Testis (tissue), 3 donors: ENCODE data around the gene PDE4B. TPM values are rescaled to one million over a fixed set of nuclear protein-coding genes. Genes with fewer than 3 reads are reported as not detected.
A peak's percentile ranks its signal among the peaks of the same experiment; 100 is the strongest.

Experiments used
- DNase-seq: peaks from one replicate; pipeline ENCODE4 v3.0.0-alpha.2; 2019
- H3K27ac ChIP-seq, 2 donors: fragments of 200-600 bp; sonication (generic); one replicate each; pipeline ENCODE4 v1.5.1; 2019
- H3K27me3 ChIP-seq: fragments of 200-600 bp; sonication (generic); one replicate; pipeline ENCODE4 v1.5.1; 2019
- H3K36me3 ChIP-seq: fragments of 200-600 bp; sonication (generic); one replicate; pipeline ENCODE4 v1.5.1; 2017; ENCODE audit warnings: low read depth; ENCODE audit errors: missing control alignments
- H3K4me1 ChIP-seq: fragments of 200-600 bp; sonication (generic); one replicate; pipeline ENCODE4 v1.5.1; 2019
- H3K4me3 ChIP-seq, 2 donors: fragments of 200-600 bp; sonication (generic); one replicate each; pipeline ENCODE4 v1.5.1; 2017 to 2019
- H3K9me3 ChIP-seq: fragments of 200-600 bp; sonication (generic); one replicate; pipeline ENCODE4 v1.5.1; 2017
- POLR2A ChIP-seq: fragments of 450-650 bp; IDR thresholded peaks from one replicate; pipeline ENCODE4 v1.6.1; 2017; ENCODE audit warnings: antibody characterized with exemption, mild to moderate bottlenecking, moderate library complexity
- WGBS, 2 donors: methylation state at CpG; one replicate each; pipeline ENCODE4 v1.1.5; 2018; 5-methylcytosine and 5-hydroxymethylcytosine counted together
- intact Hi-C: fragments of 100-400 bp; cut with DNase I; formaldehyde crosslinking; loops from one replicate; pipeline ENCODE4 v1.15.1; 2023; ENCODE audit warnings: low total_unique reads
- polyA plus RNA-seq: library from polyadenylated mRNA; stranded (reverse); fragments of 350-450 nt; fragmentation: Illumina TruSeq; extraction: RNeasy Lipid Tissue Mini Kit (QIAGEN cat#74804); gene quantifications from one replicate; pipeline ENCODE4 v1.2.3, GENCODE V29; 2014; ENCODE audit warnings: low read depth, low replicate concordance; ENCODE audit not compliant: insufficient read depth
- total RNA-seq, 2 donors: library from RNA; depleted of rRNA; stranded (reverse); fragments of >200 nt; gene quantifications; one replicate each; pipeline ENCODE4 v1.2.3, GENCODE V29; 2016
- TF ChIP-seq, protein P1 (sequence below), 3 experiments: fragments of 450-650 bp in 2 of 3; fragments of 200-600 bp in 1 of 3; sonication (generic) in 1 of 3; IDR thresholded peaks; one replicate each; pipeline ENCODE4 v1.5.1; 2016 to 2019; ENCODE audit warnings: antibody characterized with exemption in 3 of 3, mild to moderate bottlenecking in 2 of 3, moderate library complexity in 1 of 3

PDE4B gene
- total and polyA plus RNA-seq, 3 donors from 2014 or later: 11.5 to 16.1 (median 12.4) TPM

DNA sequence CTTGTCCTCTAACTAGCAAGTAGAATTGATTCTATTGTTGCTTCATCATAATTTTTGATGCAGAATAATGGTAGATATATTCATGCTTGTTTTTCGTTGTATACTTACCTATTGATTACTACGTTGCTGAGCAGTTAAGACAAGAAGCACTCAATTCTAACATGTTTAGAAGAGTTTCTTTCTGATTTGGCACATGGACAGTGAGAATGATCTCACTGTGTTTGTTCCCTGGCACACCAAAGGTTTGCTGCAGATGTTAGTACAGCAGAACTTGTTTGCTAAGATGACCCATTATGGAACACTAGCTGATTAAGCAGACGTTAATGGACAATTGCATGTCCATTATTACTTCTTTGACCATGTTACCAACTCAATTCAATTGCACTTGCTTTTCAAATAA lies 556.5 kb downstream of the PDE4B start:
- 74 to 77% methylated on average over 3 of the region's 3 CpGs for WGBS, 2 donors
- Histone ChIP-seq H3K36me3 (no peaks in the 10 kb centered on the region), H3K9me3 (no peaks in the 10 kb centered on the region), H3K27ac (no peak overlapping the region), H3K27me3 (no peaks in the 10 kb centered on the region), H3K4me1 (no peaks in the 10 kb centered on the region), H3K4me3 (no peak overlapping the region)
- DNase-seq: no peak
- TF ChIP-seq, protein P1, sequence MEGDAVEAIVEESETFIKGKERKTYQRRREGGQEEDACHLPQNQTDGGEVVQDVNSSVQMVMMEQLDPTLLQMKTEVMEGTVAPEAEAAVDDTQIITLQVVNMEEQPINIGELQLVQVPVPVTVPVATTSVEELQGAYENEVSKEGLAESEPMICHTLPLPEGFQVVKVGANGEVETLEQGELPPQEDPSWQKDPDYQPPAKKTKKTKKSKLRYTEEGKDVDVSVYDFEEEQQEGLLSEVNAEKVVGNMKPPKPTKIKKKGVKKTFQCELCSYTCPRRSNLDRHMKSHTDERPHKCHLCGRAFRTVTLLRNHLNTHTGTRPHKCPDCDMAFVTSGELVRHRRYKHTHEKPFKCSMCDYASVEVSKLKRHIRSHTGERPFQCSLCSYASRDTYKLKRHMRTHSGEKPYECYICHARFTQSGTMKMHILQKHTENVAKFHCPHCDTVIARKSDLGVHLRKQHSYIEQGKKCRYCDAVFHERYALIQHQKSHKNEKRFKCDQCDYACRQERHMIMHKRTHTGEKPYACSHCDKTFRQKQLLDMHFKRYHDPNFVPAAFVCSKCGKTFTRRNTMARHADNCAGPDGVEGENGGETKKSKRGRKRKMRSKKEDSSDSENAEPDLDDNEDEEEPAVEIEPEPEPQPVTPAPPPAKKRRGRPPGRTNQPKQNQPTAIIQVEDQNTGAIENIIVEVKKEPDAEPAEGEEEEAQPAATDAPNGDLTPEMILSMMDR (IDR thresholded peaks at IDR 0.05): no peak
- TF ChIP-seq POLR2A: no peak
- intact Hi-C loops: no loop called here

DNA sequence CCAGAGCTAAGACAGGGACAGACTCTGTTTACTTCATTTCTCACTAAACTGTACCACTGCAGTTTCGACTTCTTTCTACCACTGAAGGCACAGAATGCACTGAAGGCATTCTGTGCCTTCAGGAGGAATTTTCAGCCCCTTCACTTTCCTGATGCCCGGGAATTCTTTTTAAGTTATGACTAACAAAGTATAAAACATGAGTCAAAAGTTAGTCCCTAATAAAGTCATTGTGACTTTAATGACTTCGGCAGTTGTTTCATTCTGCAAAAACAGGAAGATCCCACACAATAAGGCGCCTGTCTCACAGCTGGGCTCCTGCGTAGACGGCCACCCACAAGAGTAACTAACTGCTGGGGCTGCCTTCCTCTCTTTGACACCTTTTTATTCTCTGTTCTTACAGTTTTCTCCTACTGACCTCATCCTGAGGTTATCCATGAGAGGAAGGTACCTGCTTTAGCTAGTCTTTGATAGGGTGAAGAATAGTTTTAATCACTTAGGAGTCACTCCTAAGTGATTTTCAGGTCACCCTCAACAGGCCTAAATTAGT lies 557.4 kb downstream of the PDE4B start:
- Histone ChIP-seq H3K36me3 (no peaks in the 10 kb centered on the region), H3K27ac (peak overlapping the region in 1 of 2 donors; percentile 41), H3K4me3 (no peak overlapping the region), H3K9me3 (no peaks in the 10 kb centered on the region), H3K27me3 (no peaks in the 10 kb centered on the region), H3K4me1 (peaks cover 6% of the 10 kb centered on the region)
- TF ChIP-seq, protein P1 (IDR thresholded peaks at IDR 0.05): no peak
- TF ChIP-seq POLR2A: no peak
- intact Hi-C loops: no loop called here
- peak; percentile 40 for DNase-seq
- WGBS, 2 donors: 64 to 75% methylated on average over 6 of the region's 6 CpGs

DNA sequence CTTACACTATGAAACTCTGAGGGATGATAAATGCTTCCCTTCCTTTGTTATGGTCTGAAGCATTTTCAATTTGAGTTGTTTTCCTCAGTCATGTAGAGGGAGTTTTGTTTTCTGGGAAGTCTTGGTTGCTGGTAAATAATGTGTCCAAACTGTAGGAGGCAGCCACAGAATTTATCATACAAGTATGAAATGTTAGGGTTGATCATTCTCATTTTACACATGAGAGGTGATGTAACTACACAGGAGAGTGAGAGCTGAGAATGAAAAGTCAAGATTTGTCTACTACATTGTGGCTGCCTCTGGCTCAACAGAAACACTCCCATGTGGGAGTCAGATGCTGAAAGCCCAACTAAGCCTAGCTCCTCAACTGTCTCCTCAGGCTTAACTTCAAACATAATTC lies 558.8 kb downstream of the PDE4B start:
- no peaks in the 10 kb centered on the region for H3K27me3 ChIP-seq
- intact Hi-C loops: no loop called here
- TF ChIP-seq, protein P1 (IDR thresholded peaks at IDR 0.05): no peak
- TF ChIP-seq POLR2A: no peak
- H3K4me3 ChIP-seq: no peak overlapping the region
- DNase-seq: no peak
- H3K36me3 ChIP-seq: no peaks in the 10 kb centered on the region
- peaks cover 6% of the 10 kb centered on the region for H3K4me1 ChIP-seq
- no peak overlapping the region for H3K27ac ChIP-seq
- H3K9me3 ChIP-seq: no peaks in the 10 kb centered on the region

DNA sequence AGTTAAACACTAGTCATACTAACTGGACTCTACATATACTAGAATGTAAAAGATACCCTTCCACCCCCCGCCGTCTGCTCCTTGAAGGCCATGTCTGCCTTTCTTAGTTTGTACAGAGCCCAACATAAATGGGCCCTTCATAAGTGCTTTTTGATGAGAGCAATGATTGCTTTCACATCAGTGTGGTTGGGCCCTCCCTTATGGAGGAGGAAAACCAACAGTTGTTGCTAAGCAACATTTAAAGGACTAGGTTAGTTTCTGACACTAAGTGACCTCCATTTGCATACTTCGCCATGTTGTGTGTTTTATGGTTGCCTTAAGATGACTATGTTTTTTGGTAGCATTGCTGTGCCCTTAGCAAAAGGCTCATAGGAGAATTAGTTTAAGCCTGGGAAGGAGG lies 559.2 kb downstream of the PDE4B start:
- DNase-seq: no peak

DNA sequence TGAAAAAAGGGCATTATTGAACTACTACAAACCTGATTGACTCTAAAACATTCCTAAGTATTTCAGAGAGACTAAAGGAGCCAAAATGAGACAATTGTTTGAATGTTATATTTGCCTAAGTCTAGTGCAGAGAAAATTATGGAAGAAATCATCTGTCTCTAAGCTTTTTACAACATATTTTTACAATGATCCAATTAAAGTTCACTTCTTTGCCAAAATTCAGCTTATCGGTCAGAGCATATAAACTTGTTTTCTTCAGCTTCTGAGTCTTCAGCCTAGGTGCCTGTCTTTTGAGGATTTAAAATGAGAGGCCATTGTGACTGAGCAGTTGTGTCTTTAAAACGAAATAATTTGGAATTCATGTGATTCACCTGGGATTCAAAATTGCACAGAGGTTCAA lies 560.1 kb downstream of the PDE4B start:
- H3K36me3 ChIP-seq: no peaks in the 10 kb centered on the region
- no peak overlapping the region for H3K27ac ChIP-seq
- intact Hi-C loops: no loop called here
- no peak for DNase-seq
- no peak overlapping the region for H3K4me3 ChIP-seq
- H3K27me3 ChIP-seq: no peaks in the 10 kb centered on the region
- peaks cover 6% of the 10 kb centered on the region for H3K4me1 ChIP-seq
- no peaks in the 10 kb centered on the region for H3K9me3 ChIP-seq
- 65 to 88% methylated on average over 2 of the region's 2 CpGs for WGBS, 2 donors
- no peak for TF ChIP-seq POLR2A
- TF ChIP-seq, protein P1 (IDR thresholded peaks at IDR 0.05): no peak

More for the DNA sequence above, 559.2 kb downstream of the PDE4B start:
- TF ChIP-seq, protein P1 (IDR thresholded peaks at IDR 0.05): no peak
- TF ChIP-seq POLR2A: no peak
- Histone ChIP-seq H3K4me1 (peaks cover 6% of the 10 kb centered on the region), H3K27me3 (no peaks in the 10 kb centered on the region), H3K9me3 (no peaks in the 10 kb centered on the region), H3K4me3 (no peak overlapping the region), H3K36me3 (no peaks in the 10 kb centered on the region), H3K27ac (no peak overlapping the region)
- 91% methylated on average over 3 of the region's 3 CpGs for WGBS, 2 donors
- intact Hi-C loops: no loop called here
